C4-2B (cell line): Measurements from ENCODE around the gene STX2.

Source experiments
- CTCF ChIP-seq: fragments of 450-650 bp; conservative IDR thresholded peaks from 2 replicates; pipeline ENCODE4 v1.5.1; 2017; ENCODE audit warnings: mild to moderate bottlenecking
- ZFX ChIP-seq: fragments of 450-650 bp; IDR thresholded peaks from 2 replicates; pipeline ENCODE4 v1.6.1; 2017

- no peak for TF ChIP-seq CTCF
- no peak for TF ChIP-seq ZFX
Measured at GRCh38 chr12:130780880-130781575, 58.0 kb downstream of the STX2 start.
